COR-L47 (cell line): ENCODE results near the gene EVI5L.

Experiments used
- DNase-seq: peaks from one replicate; lab custom pipeline; 2025; lab: John Stamatoyannopoulos, UW

EVI5L gene

GRCh38 chr19:7898967-7899366 is 68.9 kb downstream of the EVI5L start:
- DNase-seq: no peak

- no peak for DNase-seq
These were observed 69.8 kb downstream of the EVI5L start for GRCh38 chr19:7899751-7900378.

GRCh38 chr19:7900401-7900870 is 70.4 kb downstream of the EVI5L start:
- no peak for DNase-seq

- no peak for DNase-seq
These were observed 70.9 kb downstream of the EVI5L start for GRCh38 chr19:7900931-7901330.

- no peak for DNase-seq
These were observed 71.3 kb downstream of the EVI5L start for GRCh38 chr19:7901337-7901736.

GRCh38 chr19:7902796-7903243 is 72.8 kb downstream of the EVI5L start:
- no peak for DNase-seq

- DNase-seq: peak; percentile 99
These were observed 73.4 kb downstream of the EVI5L start, which contains the start of gene MAP2K7 for GRCh38 chr19:7903244-7904073. Gene MAP2K7 (plus strand): TSS chr19:7903877. CDS start chr19:7903945, 68 bp downstream.

GRCh38 chr19:7904074-7905020 is 74.3 kb downstream of the EVI5L start:
- DNase-seq: peak; percentile 50

GRCh38 chr19:7905268-7905667 is 75.2 kb downstream of the EVI5L start:
- no peak for DNase-seq

GRCh38 chr19:7905859-7906258 is 75.8 kb downstream of the EVI5L start:
- DNase-seq: no peak

- DNase-seq: no peak
These were observed 77.1 kb downstream of the EVI5L start for GRCh38 chr19:7907122-7907521.

GRCh38 chr19:7907544-7907943 is 77.5 kb downstream of the EVI5L start:
- DNase-seq: no peak

- no peak for DNase-seq
These were observed 78.2 kb downstream of the EVI5L start for GRCh38 chr19:7908078-7908699.

- no peak for DNase-seq
These were observed 78.9 kb downstream of the EVI5L start for GRCh38 chr19:7908742-7909461.

- DNase-seq: no peak
These were observed 79.6 kb downstream of the EVI5L start for GRCh38 chr19:7909471-7910067.

- no peak for DNase-seq
These were observed 80.5 kb downstream of the EVI5L start for GRCh38 chr19:7910321-7911161.

GRCh38 chr19:7911508-7912143 is 81.6 kb downstream of the EVI5L start:
- DNase-seq: no peak

GRCh38 chr19:7912144-7912696 is 82.2 kb downstream of the EVI5L start:
- no peak for DNase-seq
